K562 (cell line): Measurements from ENCODE around the gene TMPRSS6. TPM values are rescaled to one million over a fixed set of nuclear protein-coding genes. Genes with fewer than 3 reads are reported as not detected.
A peak's percentile ranks its signal among the peaks of the same experiment; 100 is the strongest.

Source experiments
- ATAC-seq: fragments of 200-7000 bp; cut with Tn5 transposase; 3 replicates; pipeline ENCODE4 v1.9.1; 2020; ENCODE audit warnings: moderate library complexity
- BruUV-seq: library from RNA; stranded (reverse); fragments of 400-500 nt; replicated peaks from 2 replicates; lab custom pipeline; 2021; lab: Mats Ljungman, UMichigan
- CTCF ChIA-PET: fragments of 300-600 bp; formaldehyde crosslinking; extraction: SDS; loops from one replicate; lab custom pipeline; 2021; ENCODE audit warnings: low intra/inter-chr PET ratio; lab: Yijun Ruan, JAX
- POLR2A ChIA-PET: fragments of 300-600, 350-650 bp; sonication (Branson Sonifier 250); formaldehyde crosslinking; extraction: SDS; loops from one replicate; lab custom pipeline; 2021; ENCODE audit warnings: antibody characterized with exemption, inconsistent platforms; lab: Yijun Ruan, JAX
- DNase-seq, 4 experiments: peaks; one replicate each; pipeline versions ENCODE4 v3.0.0 to v3.0.0-alpha.2; 2011 to 2018; ENCODE audit warnings: low spot score in 3 of 4, mixed read lengths in 3 of 4; ENCODE audit errors: extremely low read depth in 1 of 4
- FAIRE-seq: peaks from 2 replicates; lab custom pipeline; 2011; peaks lifted over from hg19 to GRCh38; lab: Jason Lieb, UNC
- H2AFZ ChIP-seq: 2 replicates; pipeline ENCODE4 v1.6.0; 2011; ENCODE audit warnings: low read depth, low read length, control low read depth, inconsistent platforms
- H3K27ac ChIP-seq: fragments of 200-600 bp; 3 replicates; pipeline ENCODE4 v1.8.0; 2011; ENCODE audit warnings: low read depth, mild to moderate bottlenecking, control low read depth, inconsistent platforms, low read length, moderate library complexity, mixed read lengths; ENCODE audit errors: extremely low read depth
- H3K27me3 ChIP-seq, 2 experiments: fragments of 300-600 bp in 1 of 2; 2 replicates in 1 of 2; 3 replicates in 1 of 2; pipeline versions ENCODE4 v1.6.0 to v1.8.0; 2011; ENCODE audit warnings: inconsistent platforms in 2 of 2, low read length in 2 of 2, mild to moderate bottlenecking in 1 of 2, mixed read lengths in 1 of 2, moderate library complexity in 1 of 2; ENCODE audit not compliant: control insufficient read depth in 2 of 2, insufficient read depth in 2 of 2
- H3K36me3 ChIP-seq: fragments of 300-600 bp; 3 replicates; pipeline ENCODE4 v1.8.0; 2011; ENCODE audit warnings: mild to moderate bottlenecking, low read length, inconsistent platforms; ENCODE audit not compliant: control insufficient read depth, insufficient read depth
- H3K4me1 ChIP-seq, 2 experiments: fragments of 200-600 bp in 1 of 2; replicated peaks in 1 of 2; 2 replicates in 1 of 2; 3 replicates in 1 of 2; pipeline versions ENCODE4 v1.5.1 to v1.8.0; 2011; ENCODE audit warnings: inconsistent platforms in 2 of 2, low read length in 2 of 2, mild to moderate bottlenecking in 1 of 2, mixed read lengths in 1 of 2, moderate library complexity in 1 of 2; ENCODE audit not compliant: control insufficient read depth in 2 of 2, insufficient read depth in 2 of 2
- H3K4me2 ChIP-seq: 2 replicates; pipeline ENCODE4 v1.6.1; 2011; ENCODE audit warnings: low read length, control low read depth, inconsistent platforms, mixed read lengths; ENCODE audit not compliant: insufficient read depth
- H3K4me3 ChIP-seq: fragments of 200-600 bp; sonication (generic), shearing (Covaris generic); 2 replicates; pipeline ENCODE4 v1.5.1; 2016; ENCODE audit warnings: control low read depth, inconsistent platforms
- H3K79me2 ChIP-seq: fragments of 200-600 bp; 3 replicates; pipeline ENCODE4 v1.8.0; 2011; ENCODE audit warnings: low read length, inconsistent platforms; ENCODE audit not compliant: control insufficient read depth, insufficient read depth
- H3K9ac ChIP-seq, 2 experiments: 2 replicates each; pipeline versions ENCODE4 v1.6.0 to v1.6.1; 2011; ENCODE audit warnings: low read depth in 2 of 2, low read length in 2 of 2, control low read depth in 1 of 2, inconsistent platforms in 1 of 2, mild to moderate bottlenecking in 1 of 2, mixed read lengths in 1 of 2; ENCODE audit not compliant: insufficient read depth in 1 of 2
- H3K9me1 ChIP-seq: one replicate; pipeline ENCODE4 v1.6.0; 2011; ENCODE audit warnings: inconsistent platforms, mild to moderate bottlenecking, low read length, moderate library complexity; ENCODE audit not compliant: control insufficient read depth, insufficient read depth
- H3K9me3 ChIP-seq: replicated peaks from 2 replicates; pipeline ENCODE4 v1.5.1; 2011; ENCODE audit warnings: low read depth, low read length, inconsistent platforms; ENCODE audit not compliant: control insufficient read depth, insufficient read depth
- H4K20me1 ChIP-seq: replicated peaks from 2 replicates; pipeline ENCODE4 v1.6.1; 2011; ENCODE audit warnings: low read length, inconsistent platforms, mixed read lengths; ENCODE audit not compliant: control insufficient read depth, insufficient read depth
- CC2D1A ChIP-seq: fragments of 450-650 bp; IDR thresholded peaks from 2 replicates; pipeline ENCODE4 v1.6.1; 2017; ENCODE audit warnings: mild to moderate bottlenecking
- CREB5 ChIP-seq: fragments of 250-450 bp; sonication (Bioruptor Pico); IDR thresholded peaks from 2 replicates; pipeline ENCODE4 v1.5.0; 2020; ENCODE audit warnings: mild to moderate bottlenecking
- FOXM1 ChIP-seq, 2 experiments: fragments of 450-650 bp in 1 of 2; sonication (generic) in 1 of 2; formaldehyde crosslinking in 1 of 2; IDR thresholded peaks; 2 replicates each; pipeline versions ENCODE4 v1.6.1 to v1.9.0; 2017 to 2022; ENCODE audit warnings: low read depth in 2 of 2, mild to moderate bottlenecking in 2 of 2, missing genetic modification reagents in 1 of 2, moderate library complexity in 1 of 2
- HDAC8 ChIP-seq: fragments of 450-650 bp; IDR thresholded peaks from 2 replicates; pipeline ENCODE4 v1.6.1; 2016; ENCODE audit warnings: mild to moderate bottlenecking, missing genetic modification characterization, moderate library complexity, missing compliant biosample characterization
- HMGN3 ChIP-seq: IDR thresholded peaks from 2 replicates; pipeline ENCODE4 v1.6.1; 2011; ENCODE audit warnings: borderline replicate concordance, low read depth, mild to moderate bottlenecking, mixed read lengths, low read length; ENCODE audit not compliant: insufficient read length; ENCODE audit errors: extremely low read depth
- IFI16 ChIP-seq: fragments of 250-450 bp; sonication (Bioruptor Pico); IDR thresholded peaks from 2 replicates; pipeline ENCODE4 v2.1.2; 2022; ENCODE audit warnings: mild to moderate bottlenecking, inconsistent platforms
- JUND ChIP-seq, 2 experiments: IDR thresholded peaks; 2 replicates in 1 of 2; 3 replicates in 1 of 2; pipeline ENCODE4 v1.6.1; 2011; ENCODE audit warnings: borderline replicate concordance in 2 of 2, low read depth in 2 of 2, low read length in 2 of 2, improper control_type of control experiment in 1 of 2, missing biosample characterization in 1 of 2, missing genetic modification characterization in 1 of 2, missing genetic modification reagents in 1 of 2
- NCOA4 ChIP-seq: fragments of 450-650 bp; IDR thresholded peaks from 2 replicates; pipeline ENCODE4 v1.6.1; 2018; ENCODE audit warnings: mild to moderate bottlenecking; ENCODE audit not compliant: partially characterized antibody
- SAFB ChIP-seq: fragments of 200-400 bp; formaldehyde crosslinking; IDR thresholded peaks from 2 replicates; pipeline ENCODE4 v1.6.1; 2017; ENCODE audit warnings: low read depth, low read length, borderline replicate concordance
- SUPT5H ChIP-seq: fragments of 450-650 bp; IDR thresholded peaks from 2 replicates; pipeline ENCODE4 v1.6.1; 2016
- TCF7 ChIP-seq: sonication (generic); IDR thresholded peaks from 2 replicates; pipeline ENCODE4 v1.6.1; 2016; ENCODE audit warnings: antibody characterized with exemption, borderline replicate concordance
- ZNF143 ChIP-seq: sonication (generic); formaldehyde crosslinking; IDR thresholded peaks from 2 replicates; pipeline ENCODE4 v1.9.0; 2022; ENCODE audit warnings: mild to moderate bottlenecking, missing genetic modification reagents
- ZNF449 ChIP-seq: fragments of 250-450 bp; sonication (Bioruptor Pico); IDR thresholded peaks from 2 replicates; pipeline ENCODE4 v1.8.0; 2022; ENCODE audit warnings: moderate library complexity, mild to moderate bottlenecking, inconsistent platforms
- ZNF764 ChIP-seq: fragments of 250-450 bp; sonication (Bioruptor Pico); IDR thresholded peaks from 2 replicates; pipeline ENCODE4 v1.4.0; 2020; ENCODE audit warnings: low read depth, mild to moderate bottlenecking, moderate library complexity
- WGBS: fragments of 100-300 bp; shearing (Covaris generic); methylation state at CpG from one replicate; pipeline ENCODE4 v1.1.6; 2016; ENCODE audit warnings: low coverage, mixed read lengths; ENCODE audit not compliant: insufficient coverage; ENCODE audit errors: missing lambda C conversion rate; 5-methylcytosine and 5-hydroxymethylcytosine counted together
- in situ Hi-C: fragments of 300-500 bp; cut with MboI; formaldehyde crosslinking; loops from 4 replicates; pipeline ENCODE4 v1.15.0; 2018; ENCODE audit warnings: inconsistent platforms, mixed read lengths
- intact Hi-C: fragments of 100-400 bp; cut with micrococcal nuclease; formaldehyde crosslinking; loops from 2 replicates; pipeline ENCODE4 v1.14.2; 2022
- polyA plus RNA-seq, 8 experiments: library from polyadenylated mRNA; depleted of rRNA in 4 of 8; stranded (reverse) in 5 of 8; unstranded in 3 of 8; fragments of >200 nt; fragmentation: Nextera tagmentation in 2 of 8; fragmentation: Illumina TruSeq in 1 of 8; extraction: Ambion mirVana in 2 of 8; extraction: Trizol in 1 of 8; gene quantifications; 2 replicates each; pipeline versions ENCODE4 v1.2.1 to v1.2.3, GENCODE V29; 2011 to 2014; ENCODE audit warnings: inconsistent platforms in 1 of 8, missing spikeins in 1 of 8
- total RNA-seq, 7 experiments: library from RNA; depleted of rRNA in 6 of 7; stranded (reverse); fragments of >200 nt in 6 of 7; fragmentation: Illumina TruSeq in 2 of 7; extraction: Trizol in 2 of 7; gene quantifications; 2 replicates each; pipeline versions ENCODE4 v1.2.1 to v1.2.3, GENCODE V29; 2011 to 2021; ENCODE audit warnings: low replicate concordance in 1 of 7

Gene TMPRSS6
- total and polyA plus RNA-seq, 9 of the 15 experiments (the other 6 are each of a cell fraction or from before 2014, with no cell fraction given), result 0.03 TPM; not detected in 8

DNA sequence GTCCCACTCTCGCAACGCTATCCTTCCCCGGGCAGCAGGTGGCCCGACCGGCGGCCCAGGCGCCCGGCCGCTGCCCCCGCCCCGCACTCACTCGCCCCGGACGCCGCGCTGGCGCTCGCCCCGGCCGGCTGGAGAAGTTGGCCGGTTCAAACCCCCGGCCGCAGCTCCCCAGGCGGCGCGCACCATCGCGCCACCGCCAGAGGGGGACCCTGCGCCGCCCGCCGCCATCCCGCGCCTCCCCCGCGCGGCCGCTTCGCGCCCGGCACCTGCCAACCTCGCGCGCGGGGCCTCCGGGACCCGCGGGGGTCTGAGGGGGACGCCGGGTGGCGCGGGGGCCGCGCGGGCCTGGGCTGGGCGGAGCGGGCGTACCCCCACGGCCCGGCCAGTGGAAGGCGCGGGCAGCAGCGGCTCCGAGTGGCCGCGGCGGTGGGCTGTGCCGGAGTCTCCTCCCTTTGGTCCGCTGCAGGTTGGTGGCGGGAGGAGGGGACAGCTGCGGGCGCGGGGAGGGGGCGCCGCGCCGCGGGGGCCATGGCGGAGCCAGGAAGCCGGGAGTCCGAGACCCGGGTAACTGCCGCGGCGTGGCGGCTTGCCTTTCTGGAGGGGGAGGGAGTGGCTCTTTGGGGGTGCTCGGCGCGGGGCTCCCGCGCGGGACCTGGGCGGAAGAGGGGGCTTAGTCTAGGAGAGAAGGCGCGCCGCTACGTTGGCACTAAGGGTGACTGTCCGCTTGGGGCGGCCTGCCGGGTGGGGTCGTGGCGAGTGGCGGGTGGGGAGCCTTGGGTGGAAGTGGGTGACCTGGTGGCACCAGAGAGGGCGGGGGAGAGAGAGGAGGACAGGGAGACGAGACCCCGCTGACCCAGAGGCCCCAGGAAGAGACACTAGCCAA is 90.0 kb downstream of the TMPRSS6 start, which contains the start of the genes MPST and TST:
Gene MPST (plus strand): TSS at position 434 of the 883 bp plus-strand sequence. CDS start 95 bp downstream, at position 529.
Gene TST (minus strand): TSS at position 139 of the 883 bp plus-strand sequence. CDS start 715 bp downstream, outside the sequence.
- Histone ChIP-seq H3K4me2 (peak within 1 kb of the TSS; percentile 94), H4K20me1 (peaks cover 6% of the 10 kb centered on the region), H3K9me3 (no peaks in the 10 kb centered on the region), H3K9me1 (no peaks in the 10 kb centered on the region), H3K9ac (peak within 1 kb of the TSS; percentile 83 to 95), H2AFZ (peak within 1 kb of the TSS; percentile 90), H3K4me1 (peaks cover 28 to 56% of the 10 kb centered on the region in 2 experiments; a peak in 4 of 5 replicates), H3K4me3 (peak within 1 kb of the TSS; percentile 90), H3K27ac (peak within 1 kb of the TSS; percentile 87), H3K36me3 (peaks cover 37% of the 10 kb centered on the region; the same call in 2 of the 3 replicates), H3K27me3 (no peaks in the 10 kb centered on the region), H3K79me2 (peaks cover 52% of the 10 kb centered on the region)
- DNase-seq, result peak; percentile 77 to 82 (median 81)
- no peak for FAIRE-seq
- ATAC-seq, result peak; percentile 77
- in situ Hi-C loops, result no loop called here
- 3% methylated on average over 6 of the region's 107 CpGs for WGBS
- POLR2A ChIA-PET, result interaction anchor here (0.6 to 1.3 kb wide), 4 partner anchors 10 to 55 kb away, joined by 3 to 6 read pairs (median 4); no protein-coding TSS in a partner anchor
- BruUV-seq, result no TSS peak
- CTCF ChIA-PET, result no interaction called here
- intact Hi-C loops, result no loop called here
- TF ChIP-seq TCF7, result no peak
- TF ChIP-seq HDAC8, result no peak
- TF ChIP-seq SAFB, result peak; percentile 38; the same call in 1 of the 2 replicates
- no peak for TF ChIP-seq ZNF143 (CRISPR knock-in tag)
- TF ChIP-seq ZNF764 (CRISPR knock-in tag), result no peak
- TF ChIP-seq JUND (IDR thresholded peaks at IDR 0.05; ENCODE audit: borderline replicate concordance, low read depth, low read length), result peak; percentile 21; the same call in 1 of the 2 replicates
- no peak for TF ChIP-seq JUND (tag; IDR thresholded peaks at IDR 0.05; ENCODE audit: borderline replicate concordance, low read depth, low read length)
- no peak for TF ChIP-seq IFI16
- no peak for TF ChIP-seq CREB5 (CRISPR knock-in tag)
- TF ChIP-seq SUPT5H, result peak; percentile 22; the same call in 1 of the 2 replicates
- peak; percentile 55 for TF ChIP-seq HMGN3
- peak; percentile 76; the same call in 1 of the 2 replicates for TF ChIP-seq CC2D1A
- no peak for TF ChIP-seq FOXM1 (IDR thresholded peaks at IDR 0.05; ENCODE audit: low read depth)
- TF ChIP-seq FOXM1 (CRISPR knock-in tag; IDR thresholded peaks at IDR 0.05; ENCODE audit: low read depth), result no peak
- TF ChIP-seq NCOA4, result no peak
- no peak for TF ChIP-seq ZNF449 (CRISPR knock-in tag)
